ENCODE results near the gene LYPD8. TPM values are rescaled to one million over a fixed set of nuclear protein-coding genes. Genes with fewer than 3 reads are reported as not detected.
"Not testable (repeated sequence)": the region's sequence is repeated elsewhere in the genome, so short reads cannot be mapped to it uniquely, and the experiment has no call there.

LYPD8 gene
- total RNA-seq, 1 experiment from 2014 or later = not detected

DNA sequence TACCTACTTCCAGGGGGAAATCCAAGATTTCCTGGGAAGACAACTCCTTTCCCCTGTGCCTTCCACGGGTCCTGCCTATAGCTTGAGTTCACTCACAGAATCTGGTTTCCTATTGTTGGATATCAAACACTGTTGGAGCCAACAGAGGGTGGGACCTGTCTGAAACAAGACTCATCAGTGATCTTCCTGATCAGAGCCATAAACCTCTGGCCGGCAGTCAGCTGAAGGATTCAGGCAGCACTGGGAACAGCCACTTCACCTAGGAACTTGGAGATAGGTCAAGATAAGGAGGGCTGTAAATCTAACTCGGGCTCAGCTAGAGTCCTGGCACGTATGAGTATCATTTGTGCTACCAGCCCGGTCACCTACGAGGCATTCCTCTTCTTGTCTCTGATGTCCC, 46.9 kb upstream of the LYPD8 start:
- Mint-ChIP-seq H3K4me1 (ENCODE audit: low read depth, unreplicated experiment) (peaks cover 7% of the 10 kb centered on the region), H3K4me3 (ENCODE audit: unreplicated experiment) (no peak overlapping the region), H3K27me3 (ENCODE audit: insufficient read depth, unreplicated experiment) (peaks cover 3% of the 10 kb centered on the region), H3K36me3 (ENCODE audit: insufficient read depth, unreplicated experiment) (peaks cover 5% of the 10 kb centered on the region), H3K9me3 (ENCODE audit: unreplicated experiment) (peaks cover 13% of the 10 kb centered on the region), H3K27ac (ENCODE audit: unreplicated experiment) (no peak overlapping the region)
- intact Hi-C loops (cut with micrococcal nuclease; ENCODE audit: unreplicated experiment) = no loop called here
- TF ChIP-seq, protein P1, sequence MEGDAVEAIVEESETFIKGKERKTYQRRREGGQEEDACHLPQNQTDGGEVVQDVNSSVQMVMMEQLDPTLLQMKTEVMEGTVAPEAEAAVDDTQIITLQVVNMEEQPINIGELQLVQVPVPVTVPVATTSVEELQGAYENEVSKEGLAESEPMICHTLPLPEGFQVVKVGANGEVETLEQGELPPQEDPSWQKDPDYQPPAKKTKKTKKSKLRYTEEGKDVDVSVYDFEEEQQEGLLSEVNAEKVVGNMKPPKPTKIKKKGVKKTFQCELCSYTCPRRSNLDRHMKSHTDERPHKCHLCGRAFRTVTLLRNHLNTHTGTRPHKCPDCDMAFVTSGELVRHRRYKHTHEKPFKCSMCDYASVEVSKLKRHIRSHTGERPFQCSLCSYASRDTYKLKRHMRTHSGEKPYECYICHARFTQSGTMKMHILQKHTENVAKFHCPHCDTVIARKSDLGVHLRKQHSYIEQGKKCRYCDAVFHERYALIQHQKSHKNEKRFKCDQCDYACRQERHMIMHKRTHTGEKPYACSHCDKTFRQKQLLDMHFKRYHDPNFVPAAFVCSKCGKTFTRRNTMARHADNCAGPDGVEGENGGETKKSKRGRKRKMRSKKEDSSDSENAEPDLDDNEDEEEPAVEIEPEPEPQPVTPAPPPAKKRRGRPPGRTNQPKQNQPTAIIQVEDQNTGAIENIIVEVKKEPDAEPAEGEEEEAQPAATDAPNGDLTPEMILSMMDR (IDR thresholded peaks at IDR 0.05; ENCODE audit: insufficient read depth in 1 of 2, low read depth in 1 of 2, low read length in 1 of 2, severe bottlenecking in 1 of 2, unreplicated experiment in 1 of 2) = no peak
- no peaks in the 10 kb centered on the region for H3K36me3 ChIP-seq (ENCODE audit: control insufficient read depth, insufficient read depth, low read length)
- BruUV-seq (replicated peaks) = no TSS peak
- H3K27me3 ChIP-seq (replicated peaks; ENCODE audit: control insufficient read depth, insufficient read depth, low read length) = no peaks in the 10 kb centered on the region
- ChIA-PET POLR2A (no interaction called here), CTCF (no interaction called here)
- H3K9me3 ChIP-seq = no peaks in the 10 kb centered on the region
- no peaks in the 10 kb centered on the region for H3K4me1 ChIP-seq
- DNase-seq = no peak
- no peak overlapping the region for H3K4me3 ChIP-seq (ENCODE audit: low read depth, low read length)

DNA sequence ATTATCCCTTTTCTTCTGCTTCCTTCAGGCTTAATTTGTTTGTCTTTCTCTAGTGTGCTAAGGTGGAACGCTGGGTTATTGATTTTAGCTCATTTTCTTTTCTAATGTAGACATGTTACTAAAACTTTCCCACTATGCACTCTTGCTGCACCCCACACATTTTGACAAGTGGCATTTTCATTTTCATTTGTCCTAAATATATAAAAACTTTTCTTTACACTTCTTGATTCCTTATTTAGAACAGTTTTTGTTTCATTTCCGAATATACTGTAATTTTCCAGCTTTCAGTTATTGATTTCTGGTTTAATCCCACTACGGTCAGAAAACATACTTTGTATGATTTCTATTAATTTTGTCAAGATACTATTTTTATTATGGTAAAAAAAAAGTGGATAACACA, 44.9 kb upstream of the LYPD8 start:
- peaks cover 3% of the 10 kb centered on the region for H3K27me3 Mint-ChIP-seq (ENCODE audit: insufficient read depth, unreplicated experiment)
- no peak overlapping the region for H3K27ac Mint-ChIP-seq (ENCODE audit: unreplicated experiment)
- POLR2A ChIA-PET = no interaction called here
- DNase-seq = no peak
- no peaks in the 10 kb centered on the region for H3K9me3 ChIP-seq
- no peaks in the 10 kb centered on the region for H3K36me3 ChIP-seq (ENCODE audit: control insufficient read depth, insufficient read depth, low read length)
- no peaks in the 10 kb centered on the region for H3K36me3 Mint-ChIP-seq (ENCODE audit: insufficient read depth, unreplicated experiment)
- CTCF ChIA-PET = no interaction called here
- no peak overlapping the region for H3K4me3 ChIP-seq (ENCODE audit: low read depth, low read length)
- intact Hi-C loops (cut with micrococcal nuclease; ENCODE audit: unreplicated experiment) = no loop called here
- H3K4me1 ChIP-seq = no peaks in the 10 kb centered on the region
- BruUV-seq (replicated peaks) = no TSS peak
- peaks cover 6% of the 10 kb centered on the region for H3K4me1 Mint-ChIP-seq (ENCODE audit: low read depth, unreplicated experiment)
- H3K4me3 Mint-ChIP-seq (ENCODE audit: unreplicated experiment) = no peak overlapping the region
- H3K27me3 ChIP-seq (replicated peaks; ENCODE audit: control insufficient read depth, insufficient read depth, low read length) = no peaks in the 10 kb centered on the region
- TF ChIP-seq, protein P1 (IDR thresholded peaks at IDR 0.05; ENCODE audit: insufficient read depth in 1 of 2, low read depth in 1 of 2, low read length in 1 of 2, severe bottlenecking in 1 of 2, unreplicated experiment in 1 of 2) = no peak
- peaks cover 13% of the 10 kb centered on the region for H3K9me3 Mint-ChIP-seq (ENCODE audit: unreplicated experiment)

DNA sequence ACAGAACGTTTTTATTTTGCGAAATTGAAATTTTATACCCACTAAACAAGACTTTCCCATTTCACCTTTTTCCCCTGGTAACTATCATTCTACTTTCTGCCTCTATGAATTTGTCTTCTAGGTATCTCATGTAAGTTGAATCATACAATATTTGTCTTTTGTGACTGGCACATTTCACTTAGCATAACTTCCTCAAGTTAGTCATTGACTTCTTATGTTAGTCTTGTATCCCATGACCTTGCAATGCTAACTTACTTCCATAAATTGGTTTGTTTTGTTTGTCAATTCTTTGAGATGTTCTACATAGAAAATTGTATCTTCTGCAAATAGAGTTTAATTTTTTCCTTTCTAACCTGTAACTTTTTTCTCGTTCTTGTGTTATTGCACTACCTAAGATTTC, 43.2 kb upstream of the LYPD8 start:
- no peaks in the 10 kb centered on the region for H3K27me3 ChIP-seq (replicated peaks; ENCODE audit: control insufficient read depth, insufficient read depth, low read length)
- H3K4me3 ChIP-seq (ENCODE audit: low read depth, low read length) = no peak overlapping the region
- H3K36me3 Mint-ChIP-seq (ENCODE audit: insufficient read depth, unreplicated experiment) = no peaks in the 10 kb centered on the region
- TF ChIP-seq, protein P1 (IDR thresholded peaks at IDR 0.05; ENCODE audit: insufficient read depth in 1 of 2, low read depth in 1 of 2, low read length in 1 of 2, severe bottlenecking in 1 of 2, unreplicated experiment in 1 of 2) = no peak
- intact Hi-C loops (cut with micrococcal nuclease; ENCODE audit: unreplicated experiment) = no loop called here
- H3K4me1 Mint-ChIP-seq (ENCODE audit: low read depth, unreplicated experiment) = no peaks in the 10 kb centered on the region
- CTCF ChIA-PET = no interaction called here
- POLR2A ChIA-PET = no interaction called here
- H3K27ac Mint-ChIP-seq (ENCODE audit: unreplicated experiment) = no peak overlapping the region
- H3K27me3 Mint-ChIP-seq (ENCODE audit: insufficient read depth, unreplicated experiment) = peaks cover 3% of the 10 kb centered on the region
- BruUV-seq (replicated peaks) = no TSS peak
- H3K9me3 ChIP-seq = no peaks in the 10 kb centered on the region
- H3K36me3 ChIP-seq (ENCODE audit: control insufficient read depth, insufficient read depth, low read length) = no peaks in the 10 kb centered on the region
- peaks cover 15% of the 10 kb centered on the region for H3K9me3 Mint-ChIP-seq (ENCODE audit: unreplicated experiment)
- no peak for DNase-seq
- no peaks in the 10 kb centered on the region for H3K4me1 ChIP-seq
- no peak overlapping the region for H3K4me3 Mint-ChIP-seq (ENCODE audit: unreplicated experiment)

DNA sequence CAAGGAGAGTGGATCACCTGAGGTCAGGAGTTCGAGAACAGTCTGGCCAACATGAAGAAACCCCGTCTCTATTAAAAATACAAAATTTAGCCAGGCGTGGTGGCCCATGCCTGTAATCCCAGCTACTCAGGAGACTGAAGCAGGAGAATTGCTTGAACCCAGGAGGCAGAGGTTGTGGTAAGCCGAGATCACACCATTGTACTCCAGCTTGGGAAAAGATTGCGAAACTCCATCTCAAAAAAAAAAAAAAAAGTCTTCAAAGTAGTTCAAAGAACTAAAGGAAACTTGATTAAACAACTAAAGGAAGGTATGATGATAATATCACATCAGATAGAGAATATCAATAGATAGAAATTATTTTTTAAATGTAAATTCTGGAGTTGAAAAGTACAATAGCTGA, 39.1 kb upstream of the LYPD8 start:
- BruUV-seq (replicated peaks); POLR2A ChIA-PET; H3K4me3 ChIP-seq (ENCODE audit: low read depth, low read length); H3K36me3 Mint-ChIP-seq (ENCODE audit: insufficient read depth, unreplicated experiment); H3K9me3 ChIP-seq; H3K27me3 ChIP-seq (replicated peaks; ENCODE audit: control insufficient read depth, insufficient read depth, low read length); H3K4me1 Mint-ChIP-seq (ENCODE audit: low read depth, unreplicated experiment); H3K4me3 Mint-ChIP-seq (ENCODE audit: unreplicated experiment); CTCF ChIA-PET; H3K27ac Mint-ChIP-seq (ENCODE audit: unreplicated experiment); DNase-seq; H3K27me3 Mint-ChIP-seq (ENCODE audit: insufficient read depth, unreplicated experiment); H3K9me3 Mint-ChIP-seq (ENCODE audit: unreplicated experiment); H3K36me3 ChIP-seq (ENCODE audit: control insufficient read depth, insufficient read depth, low read length): not testable (repeated sequence)
- intact Hi-C loops (cut with micrococcal nuclease; ENCODE audit: unreplicated experiment) = loop anchor here (5.0 kb wide), 1 partner anchor 37 kb away; the partner anchor contains the start of gene LYPD8
- H3K4me1 ChIP-seq = peaks cover 11% of the 10 kb centered on the region; the same call in 1 of the 2 replicates

Measured in Caco-2 (cell line).